PFSK-1 (cell line): ENCODE results near the gene LCT.

ENCODE experiments used
- POLR2AphosphoS5 ChIP-seq: IDR thresholded peaks from 2 replicates; pipeline ENCODE4 v1.6.1; 2012; ENCODE audit warnings: low read depth, mild to moderate bottlenecking, control low read depth, low read length, moderate library complexity
- REST ChIP-seq, 2 experiments: IDR thresholded peaks; 2 replicates each; pipeline versions ENCODE4 v1.6.1 to v1.8.0; 2011 to 2012; ENCODE audit warnings: low read depth in 2 of 2, low read length in 2 of 2, control low read depth in 1 of 2, inconsistent platforms in 1 of 2, mild to moderate bottlenecking in 1 of 2, moderate library complexity in 1 of 2; ENCODE audit not compliant: insufficient read depth in 1 of 2

- TF ChIP-seq POLR2AphosphoS5, result no peak
- no peak for TF ChIP-seq REST (IDR thresholded peaks at IDR 0.05; ENCODE audit: insufficient read depth in 1 of 2, low read depth in 2 of 2, low read length in 2 of 2)
Observed at GRCh38 chr2:135762530-135762929, 74.5 kb downstream of the LCT start.
